Activated T-helper 1 cell treated with anti-CD3 and anti-CD28 coated beads, Interleukin-12 subunit alpha, Interleukin-12 subunit beta, Interleukin-2, Interleukin-4 antibody, amounts not matched to agents 30 ng/mL and 10 ng/mL and 1 ng/mL, durations not matched to agents 14 hours and 24 hours and 36 hours (primary cell): ENCODE data around the gene IGFBP3. TPM values are rescaled to one million over a fixed set of nuclear protein-coding genes. Genes with fewer than 3 reads are reported as not detected.

ENCODE experiments used
- DNase-seq: peaks from one replicate; pipeline ENCODE4 v3.0.0; 2021; ENCODE audit warnings: low spot score
- H3K27ac Mint-ChIP-seq: one replicate; pipeline ENCODE4 v1.8.0; 2021; ENCODE audit warnings: mild to moderate bottlenecking, mixed read lengths
- H3K27me3 Mint-ChIP-seq: one replicate; pipeline ENCODE4 v1.8.0; 2022; ENCODE audit warnings: mild to moderate bottlenecking, moderate library complexity, mixed read lengths; ENCODE audit not compliant: insufficient read depth
- H3K36me3 Mint-ChIP-seq: one replicate; pipeline ENCODE4 v1.8.0; 2021; ENCODE audit warnings: low read depth, mixed read lengths
- H3K4me1 Mint-ChIP-seq: one replicate; pipeline ENCODE4 v1.8.0; 2021; ENCODE audit warnings: low read depth, mixed read lengths
- H3K4me3 Mint-ChIP-seq: one replicate; pipeline ENCODE4 v1.8.0; 2021; ENCODE audit warnings: mild to moderate bottlenecking, moderate library complexity, mixed read lengths
- H3K9me3 Mint-ChIP-seq: one replicate; pipeline ENCODE4 v1.8.0; 2021; ENCODE audit warnings: mixed read lengths
- intact Hi-C: fragments of 100-400 bp; cut with micrococcal nuclease; formaldehyde crosslinking; loops from one replicate; pipeline ENCODE4 v1.15.1; 2024
- total RNA-seq: library from RNA; stranded (reverse); gene quantifications from 2 replicates; pipeline ENCODE4 v1.2.3, GENCODE V29; 2022

Gene IGFBP3
- total RNA-seq, 1 donor from 2014 or later: 1.2 TPM

GRCh38 chr7:45898222-45898621 lies 22.9 kb downstream of the IGFBP3 start:
- Mint-ChIP-seq H3K4me3 (no peak overlapping the region), H3K27ac (no peak overlapping the region), H3K36me3 (no peaks in the 10 kb centered on the region), H3K4me1 (no peaks in the 10 kb centered on the region), H3K9me3 (no peaks in the 10 kb centered on the region), H3K27me3 (peaks cover 15% of the 10 kb centered on the region)
- DNase-seq: no peak
- intact Hi-C loops: no loop called here

- H3K9me3 Mint-ChIP-seq: no peaks in the 10 kb centered on the region
- H3K27me3 Mint-ChIP-seq: peaks cover 17% of the 10 kb centered on the region
- no peak overlapping the region for H3K27ac Mint-ChIP-seq
- no peaks in the 10 kb centered on the region for H3K4me1 Mint-ChIP-seq
- no peaks in the 10 kb centered on the region for H3K36me3 Mint-ChIP-seq
- intact Hi-C loops: no loop called here
- no peak for DNase-seq
- no peak overlapping the region for H3K4me3 Mint-ChIP-seq
Observed at GRCh38 chr7:45897042-45897690, 23.9 kb downstream of the IGFBP3 start.

GRCh38 chr7:45894665-45895062 lies 26.4 kb downstream of the IGFBP3 start:
- Mint-ChIP-seq H3K27me3 (peaks cover 32% of the 10 kb centered on the region), H3K9me3 (no peaks in the 10 kb centered on the region), H3K4me3 (no peak overlapping the region), H3K4me1 (no peaks in the 10 kb centered on the region), H3K27ac (no peak overlapping the region), H3K36me3 (no peaks in the 10 kb centered on the region)
- intact Hi-C loops: no loop called here
- no peak for DNase-seq

GRCh38 chr7:45893996-45894664 lies 26.9 kb downstream of the IGFBP3 start:
- no peak for DNase-seq
- H3K9me3 Mint-ChIP-seq: no peaks in the 10 kb centered on the region
- no peaks in the 10 kb centered on the region for H3K4me1 Mint-ChIP-seq
- no peak overlapping the region for H3K4me3 Mint-ChIP-seq
- H3K27ac Mint-ChIP-seq: no peak overlapping the region
- H3K27me3 Mint-ChIP-seq: peaks cover 31% of the 10 kb centered on the region
- intact Hi-C loops: no loop called here
- no peaks in the 10 kb centered on the region for H3K36me3 Mint-ChIP-seq

GRCh38 chr7:45893374-45893995 lies 27.6 kb downstream of the IGFBP3 start:
- Mint-ChIP-seq H3K36me3 (no peaks in the 10 kb centered on the region), H3K4me3 (no peak overlapping the region), H3K27me3 (peaks cover 34% of the 10 kb centered on the region), H3K27ac (no peak overlapping the region), H3K4me1 (no peaks in the 10 kb centered on the region), H3K9me3 (no peaks in the 10 kb centered on the region)
- DNase-seq: no peak
- intact Hi-C loops: no loop called here

GRCh38 chr7:45892407-45893035 lies 28.6 kb downstream of the IGFBP3 start:
- Mint-ChIP-seq H3K27me3 (peaks cover 39% of the 10 kb centered on the region), H3K36me3 (no peaks in the 10 kb centered on the region)

GRCh38 chr7:45891462-45892402 lies 29.3 kb downstream of the IGFBP3 start:
- Mint-ChIP-seq H3K36me3 (no peaks in the 10 kb centered on the region), H3K4me3 (no peak overlapping the region), H3K9me3 (no peaks in the 10 kb centered on the region), H3K4me1 (no peaks in the 10 kb centered on the region), H3K27me3 (peaks cover 43% of the 10 kb centered on the region), H3K27ac (no peak overlapping the region)
- intact Hi-C loops: loop anchor here (1.0 kb wide), 1 partner anchor 1198 kb away; no protein-coding TSS in a partner anchor
- no peak for DNase-seq

More at GRCh38 chr7:45892407-45893035, 28.6 kb downstream of the IGFBP3 start:
- H3K27ac Mint-ChIP-seq: no peak overlapping the region
- intact Hi-C loops: no loop called here
- no peak for DNase-seq
- H3K9me3 Mint-ChIP-seq: no peaks in the 10 kb centered on the region
- H3K4me3 Mint-ChIP-seq: no peak overlapping the region
- H3K4me1 Mint-ChIP-seq: no peaks in the 10 kb centered on the region

- Mint-ChIP-seq H3K27me3 (peaks cover 47% of the 10 kb centered on the region), H3K4me1 (no peaks in the 10 kb centered on the region), H3K36me3 (no peaks in the 10 kb centered on the region), H3K27ac (no peak overlapping the region), H3K9me3 (no peaks in the 10 kb centered on the region), H3K4me3 (no peak overlapping the region)
- no peak for DNase-seq
- intact Hi-C loops: loop anchor here (1.0 kb wide), 1 partner anchor 1198 kb away; no protein-coding TSS in a partner anchor
Observed at GRCh38 chr7:45890902-45891461, 30.1 kb downstream of the IGFBP3 start.

GRCh38 chr7:45890125-45890901 lies 30.8 kb downstream of the IGFBP3 start:
- H3K27me3 Mint-ChIP-seq: peaks cover 48% of the 10 kb centered on the region
- DNase-seq: no peak
- no peak overlapping the region for H3K4me3 Mint-ChIP-seq
- intact Hi-C loops: no loop called here
- H3K36me3 Mint-ChIP-seq: no peaks in the 10 kb centered on the region
- no peaks in the 10 kb centered on the region for H3K9me3 Mint-ChIP-seq
- no peaks in the 10 kb centered on the region for H3K4me1 Mint-ChIP-seq
- no peak overlapping the region for H3K27ac Mint-ChIP-seq

GRCh38 chr7:45889367-45890067 lies 31.6 kb downstream of the IGFBP3 start:
- no peak for DNase-seq
- H3K27ac Mint-ChIP-seq: no peak overlapping the region
- H3K9me3 Mint-ChIP-seq: no peaks in the 10 kb centered on the region
- peaks cover 52% of the 10 kb centered on the region for H3K27me3 Mint-ChIP-seq
- H3K36me3 Mint-ChIP-seq: no peaks in the 10 kb centered on the region
- no peaks in the 10 kb centered on the region for H3K4me1 Mint-ChIP-seq
- no peak overlapping the region for H3K4me3 Mint-ChIP-seq
- intact Hi-C loops: no loop called here

GRCh38 chr7:45888993-45889366 lies 32.1 kb downstream of the IGFBP3 start:
- H3K27ac Mint-ChIP-seq: no peak overlapping the region
- H3K27me3 Mint-ChIP-seq: peaks cover 52% of the 10 kb centered on the region
- H3K4me1 Mint-ChIP-seq: no peaks in the 10 kb centered on the region
- DNase-seq: no peak
- H3K36me3 Mint-ChIP-seq: no peaks in the 10 kb centered on the region
- no peaks in the 10 kb centered on the region for H3K9me3 Mint-ChIP-seq
- intact Hi-C loops: no loop called here
- H3K4me3 Mint-ChIP-seq: no peak overlapping the region
